Activated effector memory CD4-positive, alpha-beta T cell treated with anti-CD3 and anti-CD28 coated beads, Interleukin-2, amount 50 U/mL, for 16 hours (primary cell): ENCODE results near the gene ASIC1.
A peak's percentile ranks its signal among the peaks of the same experiment; 100 is the strongest.
"Not testable (repeated sequence)": the region's sequence is repeated elsewhere in the genome, so short reads cannot be mapped to it uniquely, and the experiment has no call there.

Experiments
- DNase-seq: peaks from one replicate; pipeline ENCODE4 v3.0.0-alpha.2; 2020

ASIC1 gene

GRCh38 chr12:50057000-50057841, at the start of gene ASIC1:
TSS of gene ASIC1 (plus strand) at chr12:50057596. CDS start at chr12:50058767, 1,171 bp downstream.
- peak; percentile 78 for DNase-seq

GRCh38 chr12:50013361-50014147, 43.8 kb upstream of the ASIC1 start:
- DNase-seq = no peak

GRCh38 chr12:50014342-50014741, 43.1 kb upstream of the ASIC1 start:
- no peak for DNase-seq

- DNase-seq = no peak
These were observed 40.6 kb upstream of the ASIC1 start for GRCh38 chr12:50016501-50017475.

GRCh38 chr12:50017641-50018040, 39.8 kb upstream of the ASIC1 start:
- DNase-seq = no peak

- DNase-seq = no peak
These were observed 39.2 kb upstream of the ASIC1 start for GRCh38 chr12:50018154-50018553.

- no peak for DNase-seq
These were observed 38.4 kb upstream of the ASIC1 start for GRCh38 chr12:50018968-50019367.

- DNase-seq = no peak
These were observed 37.9 kb upstream of the ASIC1 start for GRCh38 chr12:50019524-50019923.

GRCh38 chr12:50021031-50021430, 36.4 kb upstream of the ASIC1 start:
- DNase-seq = no peak

- DNase-seq = no peak
These were observed 34.5 kb upstream of the ASIC1 start for GRCh38 chr12:50022903-50023302.

- no peak for DNase-seq
These were observed 33.2 kb upstream of the ASIC1 start for GRCh38 chr12:50024227-50024626.

- DNase-seq = no peak
These were observed 32.6 kb upstream of the ASIC1 start for GRCh38 chr12:50024805-50025186.

- peak; percentile 97 for DNase-seq
These were observed 32.0 kb upstream of the ASIC1 start, which contains the start of gene RACGAP1 for GRCh38 chr12:50025187-50026059. TSS of gene RACGAP1 (minus strand) at chr12:50025494. CDS start at chr12:50016715, 8,779 bp downstream.

GRCh38 chr12:50026691-50027090, 30.7 kb upstream of the ASIC1 start:
- DNase-seq = no peak

- not testable (repeated sequence) for DNase-seq
These were observed 26.9 kb upstream of the ASIC1 start for GRCh38 chr12:50030449-50030848.

GRCh38 chr12:50032515-50032853, 24.9 kb upstream of the ASIC1 start:
- no peak for DNase-seq

GRCh38 chr12:50032854-50033581, 24.4 kb upstream of the ASIC1 start:
- DNase-seq = peak; percentile 28

GRCh38 chr12:50038336-50038735, 19.1 kb upstream of the ASIC1 start:
- DNase-seq = no peak

- DNase-seq = peak; percentile 94
These were observed 18.1 kb upstream of the ASIC1 start for GRCh38 chr12:50039151-50039835.

GRCh38 chr12:50040657-50041056, 16.7 kb upstream of the ASIC1 start:
- DNase-seq = no peak
